Hematopoietic multipotent progenitor cell treated with erythropoietin and hydrocortisone succinate and interleukin-3 and kit ligand, for 8 days (in vitro differentiated cells): ENCODE data around the gene COL27A1.

Experiments
- DNase-seq: peaks from one replicate; pipeline ENCODE4 v3.0.0-alpha.2; 2015

The COL27A1 gene

GRCh38 chr9:114169029-114169951 is 14.0 kb downstream of the COL27A1 start:
- no peak for DNase-seq

- no peak for DNase-seq
Measured at GRCh38 chr9:114169952-114170770, 14.8 kb downstream of the COL27A1 start.

GRCh38 chr9:114170771-114171461 is 15.6 kb downstream of the COL27A1 start:
- no peak for DNase-seq

- DNase-seq: no peak
Measured at GRCh38 chr9:114171500-114171899, 16.2 kb downstream of the COL27A1 start.

- DNase-seq: no peak
Measured at GRCh38 chr9:114172981-114173833, 17.9 kb downstream of the COL27A1 start.

DNA sequence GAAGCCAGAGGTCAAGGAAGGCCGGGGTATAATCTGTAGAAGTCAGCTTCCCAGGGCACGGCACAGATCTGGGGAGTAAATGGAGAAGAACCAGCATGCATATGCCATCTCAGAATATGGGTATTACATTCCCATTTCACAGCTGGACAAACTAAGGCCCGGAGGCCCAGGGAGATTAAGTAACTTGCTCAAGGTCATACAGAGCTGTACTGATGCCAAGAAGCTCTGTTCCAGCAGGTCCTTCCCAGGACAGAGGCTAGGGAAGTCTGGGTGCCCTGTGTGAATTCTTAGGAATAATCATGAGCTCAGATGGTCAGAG is 19.2 kb downstream of the COL27A1 start:
- no peak for DNase-seq

DNA sequence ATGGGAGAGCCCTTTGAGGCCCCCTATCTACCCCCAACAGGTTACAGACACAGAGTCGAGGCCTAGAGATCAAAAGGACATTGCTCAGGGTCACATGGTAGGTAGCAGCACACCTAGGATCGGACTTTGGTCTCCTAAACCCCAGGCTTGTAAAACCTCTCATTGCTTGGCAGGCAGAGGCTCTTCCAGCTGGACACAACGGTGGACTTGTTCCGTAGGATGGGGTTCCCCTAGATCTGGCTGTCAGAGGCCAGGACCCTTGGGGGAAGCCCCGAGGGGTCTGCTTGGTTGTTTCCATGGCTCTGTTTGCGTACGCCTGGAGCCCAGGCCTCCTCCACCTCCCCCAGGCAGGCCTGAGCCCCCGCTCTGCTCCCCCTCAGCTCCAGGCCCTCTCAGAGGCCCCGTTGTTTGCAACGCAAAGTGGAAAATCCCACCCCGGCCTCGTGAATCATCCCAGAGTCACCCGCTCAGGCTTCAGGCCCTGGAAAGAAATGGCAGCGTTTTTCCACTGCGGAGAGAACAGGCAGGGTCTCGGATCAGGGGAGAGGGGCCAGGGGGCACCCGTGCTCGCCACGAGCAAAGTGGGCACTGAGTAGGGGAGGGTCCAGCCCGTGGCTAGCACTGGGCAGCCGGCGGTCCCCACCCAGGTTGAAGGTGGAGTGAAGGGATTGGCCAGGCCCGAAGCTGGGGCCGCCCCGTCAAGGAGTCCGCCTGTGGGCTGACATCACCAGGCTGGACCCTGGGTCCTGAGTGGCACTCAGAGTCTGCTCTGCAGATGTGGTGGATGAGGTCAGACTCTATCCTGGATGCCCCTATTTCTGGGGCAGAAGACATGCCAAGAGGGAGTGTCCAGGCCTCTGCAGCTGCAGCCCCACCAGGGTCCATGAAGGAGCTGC is 19.8 kb downstream of the COL27A1 start:
- DNase-seq: no peak

- no peak for DNase-seq
Measured at GRCh38 chr9:114176624-114177291, 21.4 kb downstream of the COL27A1 start.

- peak; percentile 15 for DNase-seq
Measured at GRCh38 chr9:114177423-114178064, 22.2 kb downstream of the COL27A1 start.

DNA sequence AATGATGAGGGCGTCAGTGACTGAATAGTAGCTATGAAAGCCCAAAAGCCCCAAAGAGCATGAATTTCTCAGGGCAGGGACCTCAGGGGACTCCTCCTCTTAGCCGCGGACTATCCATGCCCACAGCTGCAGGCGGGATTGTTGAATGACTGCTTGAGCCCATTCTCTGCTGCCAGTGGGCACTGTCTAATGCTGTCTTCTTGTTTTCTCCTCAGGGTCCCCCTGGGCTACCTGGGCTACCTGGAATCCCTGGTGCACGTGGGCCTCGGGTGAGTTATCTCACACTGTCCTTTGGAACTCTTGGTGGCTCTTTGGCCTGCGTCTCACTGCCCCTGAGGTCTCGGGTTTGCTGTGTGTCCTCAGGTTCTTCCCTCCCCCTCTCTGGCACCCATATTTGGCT is 22.7 kb downstream of the COL27A1 start:
- no peak for DNase-seq

- no peak for DNase-seq
Measured at GRCh38 chr9:114178756-114179450, 23.6 kb downstream of the COL27A1 start.

GRCh38 chr9:114179516-114179915 is 24.2 kb downstream of the COL27A1 start:
- no peak for DNase-seq

DNA sequence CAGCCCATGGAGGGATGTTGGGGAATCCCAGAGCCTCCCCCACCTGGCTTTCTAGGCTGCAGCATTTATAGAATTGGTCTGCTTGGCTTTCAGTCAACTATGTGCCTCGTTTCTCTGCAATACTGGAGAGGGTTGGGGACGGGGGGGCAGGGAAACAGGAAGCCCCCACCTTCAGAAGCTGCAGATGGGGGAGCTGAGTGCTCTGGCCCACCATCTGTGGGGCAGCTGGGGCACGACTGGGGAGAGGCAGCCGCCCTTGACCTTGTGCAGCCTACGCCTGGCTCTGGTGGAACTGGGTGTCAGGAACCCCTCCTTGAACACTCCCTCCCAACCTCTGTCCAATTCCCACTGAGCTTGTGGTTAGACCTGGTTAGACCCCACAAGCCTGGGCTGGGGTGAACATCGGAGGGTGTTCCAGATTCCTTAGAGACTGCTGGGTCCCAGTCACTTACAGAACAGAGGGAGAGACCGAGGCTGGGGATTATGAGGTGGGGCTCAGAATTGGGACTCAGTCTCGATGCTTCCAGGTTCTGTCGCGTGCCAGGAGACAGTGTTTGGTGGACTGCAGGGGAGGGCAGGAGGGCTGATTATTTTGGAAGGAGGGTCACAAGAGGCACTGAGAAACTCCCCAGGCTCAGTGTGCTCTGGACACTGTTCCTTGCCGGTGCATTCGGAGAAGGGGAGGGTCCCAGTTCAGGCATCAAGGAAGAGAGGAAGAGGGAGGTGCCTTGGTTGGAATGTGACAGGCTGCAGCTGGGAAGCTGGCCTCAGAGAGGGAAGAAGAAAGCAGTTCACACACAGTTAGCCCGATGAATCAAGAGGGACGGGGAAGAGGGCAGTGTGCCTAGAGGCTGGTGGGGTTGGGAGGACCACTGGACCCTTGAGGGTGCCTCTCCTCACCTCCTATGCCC is 25.6 kb downstream of the COL27A1 start:
- DNase-seq: no peak

DNA sequence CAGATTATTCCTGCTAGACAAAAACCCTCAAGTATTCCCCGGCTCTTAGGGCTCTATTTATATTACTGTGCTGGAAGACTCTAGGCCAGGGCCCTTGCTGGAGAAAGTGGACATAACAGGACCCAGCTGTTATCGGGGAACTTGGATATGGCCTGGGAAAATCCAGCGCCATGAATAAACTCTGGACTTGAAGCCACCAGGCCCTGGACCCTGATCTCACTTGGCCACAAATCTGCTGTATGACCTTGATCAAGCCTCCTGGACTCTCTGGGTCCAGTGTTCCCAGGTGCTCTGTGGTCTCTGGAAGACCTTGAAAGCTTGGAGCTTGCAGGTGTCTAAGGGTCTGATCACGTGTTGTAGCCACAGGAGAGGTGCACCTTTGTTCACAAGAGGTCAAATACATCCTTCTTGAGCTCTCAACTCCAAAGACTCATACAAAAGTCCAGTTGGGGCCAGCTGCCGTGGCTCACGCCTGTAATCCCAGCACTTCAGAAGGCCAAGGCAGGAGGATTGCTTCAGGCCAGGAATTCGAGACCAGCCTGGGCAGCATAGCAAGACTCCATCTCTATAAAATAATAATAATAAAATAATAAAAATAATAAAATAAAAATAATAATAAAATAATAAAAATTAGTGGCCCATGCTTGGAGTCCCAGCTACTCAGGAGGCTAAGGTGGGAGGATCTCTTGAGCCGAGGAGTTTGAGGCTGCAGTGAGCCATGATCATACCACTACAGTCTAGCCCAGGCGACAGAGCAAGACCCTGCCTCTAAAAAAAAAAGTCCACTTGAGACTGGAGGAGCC is 26.5 kb downstream of the COL27A1 start:
- no peak for DNase-seq

DNA sequence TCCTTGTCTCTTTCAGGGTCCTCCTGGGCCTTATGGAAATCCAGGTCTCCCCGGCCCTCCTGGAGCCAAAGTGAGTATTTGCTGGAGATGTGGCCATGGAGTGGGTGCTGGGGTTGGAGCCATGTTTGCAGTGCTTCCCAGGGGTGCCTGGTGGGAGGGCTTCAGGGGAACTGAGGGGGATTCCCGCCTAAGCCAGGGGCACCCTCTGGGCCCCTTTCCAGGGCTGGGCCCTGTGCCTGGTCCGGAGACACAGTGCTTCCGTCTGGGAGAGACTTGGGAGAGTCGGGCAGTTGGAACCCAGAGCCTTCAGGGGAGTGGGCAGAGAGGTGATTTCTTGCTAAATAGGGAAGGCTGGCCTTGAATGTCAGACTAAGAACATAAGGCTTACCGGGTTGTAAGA is 27.7 kb downstream of the COL27A1 start:
- DNase-seq: no peak

DNA sequence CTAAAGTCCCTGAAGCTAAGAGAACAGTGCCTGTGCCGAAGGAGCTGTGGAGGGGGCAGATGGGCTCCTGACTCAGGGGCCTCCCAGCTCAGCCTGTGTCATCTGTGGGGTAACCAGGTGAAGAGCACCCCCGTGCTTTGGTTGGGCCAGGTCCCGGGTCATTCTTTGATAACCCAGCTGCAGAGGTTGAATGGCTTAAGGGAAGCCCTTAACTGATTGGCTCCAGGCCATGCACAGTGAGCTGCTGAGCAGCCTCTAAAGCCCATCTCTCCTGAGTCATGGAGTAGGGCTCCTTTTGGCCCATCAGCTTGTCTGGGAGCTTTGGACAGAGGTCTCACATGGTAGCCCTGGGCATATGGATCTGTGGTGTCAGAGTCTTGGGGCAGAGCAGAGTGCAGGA is 28.7 kb downstream of the COL27A1 start:
- peak; percentile 48 for DNase-seq

- no peak for DNase-seq
Measured at GRCh38 chr9:114184866-114185265, 29.5 kb downstream of the COL27A1 start.
